Hematopoietic multipotent progenitor cell treated with erythropoietin and hydrocortisone succinate and interleukin-3 and kit ligand, for 17 days (in vitro differentiated cells): ENCODE measurements around the gene KLHL30.

Experiments used
- DNase-seq: peaks from one replicate; pipeline ENCODE4 v3.0.0-alpha.2; 2015; ENCODE audit warnings: low spot score

The KLHL30 gene

DNA sequence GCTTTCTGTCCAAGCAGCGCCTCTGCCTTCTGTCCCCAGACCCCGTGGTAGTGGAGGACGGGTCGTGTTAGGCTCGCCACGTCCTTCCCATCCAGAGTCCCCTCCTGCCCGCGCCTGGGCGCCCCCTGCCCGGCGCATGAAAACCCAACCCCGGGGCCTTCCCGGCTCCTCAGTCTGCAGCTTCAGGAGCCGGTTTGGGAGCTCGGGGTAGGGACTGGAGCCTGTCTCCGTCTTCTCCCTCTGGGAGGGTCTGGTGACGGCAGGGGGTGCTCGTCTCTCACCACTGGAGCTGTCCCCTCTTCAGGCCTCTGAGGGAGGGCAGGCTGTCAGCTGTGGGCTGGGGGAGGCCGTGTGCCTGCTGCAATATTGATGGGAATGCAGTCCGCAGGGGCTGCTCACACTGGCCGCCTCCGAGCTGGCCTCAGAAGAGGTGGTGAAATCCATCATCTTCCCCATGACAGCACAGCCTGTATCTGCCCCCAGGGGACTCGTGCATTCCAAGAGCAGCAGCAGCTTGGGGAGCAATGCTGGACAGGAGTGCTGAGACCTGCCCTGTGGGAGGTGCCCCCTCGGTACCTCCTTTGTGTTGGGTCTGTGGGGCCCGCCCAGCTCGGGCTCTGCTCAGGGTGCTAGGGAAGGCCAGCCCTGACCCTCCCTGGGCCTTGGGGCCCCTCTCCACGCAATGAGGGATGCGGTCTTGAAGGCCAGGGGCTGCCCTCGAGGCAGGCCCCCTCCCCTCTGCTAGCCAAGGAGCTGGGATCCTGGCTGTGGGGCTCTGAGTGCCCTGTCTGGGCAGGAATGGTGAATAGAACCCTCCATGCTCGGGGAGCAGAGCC is 17.8 kb upstream of the KLHL30 start:
- no peak for DNase-seq

DNA sequence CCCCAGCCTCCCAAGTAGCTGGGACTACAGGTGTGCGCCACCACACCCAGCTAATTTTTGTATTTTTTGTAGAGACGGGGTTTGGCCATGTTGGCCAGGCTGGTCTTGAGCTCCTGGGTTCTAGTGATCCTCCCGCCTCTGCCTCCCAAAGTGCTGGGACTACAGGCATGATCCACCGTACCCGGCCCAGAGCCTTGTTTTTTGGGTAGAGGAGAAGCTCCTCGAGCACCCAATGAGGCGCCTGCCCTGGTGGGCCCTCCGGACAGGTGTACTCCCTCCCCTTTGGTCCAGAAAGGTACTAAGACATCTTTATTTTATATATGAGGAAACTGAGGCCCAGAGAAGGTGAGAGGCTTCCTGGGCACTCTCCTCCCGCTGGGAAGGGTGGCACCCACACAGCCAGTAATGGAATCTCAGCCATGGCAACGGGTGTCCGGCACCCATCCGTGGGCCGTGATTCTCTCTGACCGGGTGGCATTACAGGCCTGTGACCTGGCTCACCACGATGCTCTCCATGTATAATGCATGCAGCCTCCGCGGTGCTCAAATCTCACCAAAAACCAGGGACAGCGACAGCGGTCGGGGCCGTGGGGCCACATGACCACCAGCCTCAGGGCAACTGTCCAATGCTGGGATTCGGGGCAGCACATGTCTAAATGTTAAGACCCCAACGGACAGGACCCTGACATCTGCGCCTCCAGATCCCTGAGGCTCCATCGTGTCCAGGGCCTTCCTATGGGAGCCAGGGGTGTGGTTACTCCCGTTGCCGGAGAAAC is 16.8 kb upstream of the KLHL30 start:
- no peak for DNase-seq

DNA sequence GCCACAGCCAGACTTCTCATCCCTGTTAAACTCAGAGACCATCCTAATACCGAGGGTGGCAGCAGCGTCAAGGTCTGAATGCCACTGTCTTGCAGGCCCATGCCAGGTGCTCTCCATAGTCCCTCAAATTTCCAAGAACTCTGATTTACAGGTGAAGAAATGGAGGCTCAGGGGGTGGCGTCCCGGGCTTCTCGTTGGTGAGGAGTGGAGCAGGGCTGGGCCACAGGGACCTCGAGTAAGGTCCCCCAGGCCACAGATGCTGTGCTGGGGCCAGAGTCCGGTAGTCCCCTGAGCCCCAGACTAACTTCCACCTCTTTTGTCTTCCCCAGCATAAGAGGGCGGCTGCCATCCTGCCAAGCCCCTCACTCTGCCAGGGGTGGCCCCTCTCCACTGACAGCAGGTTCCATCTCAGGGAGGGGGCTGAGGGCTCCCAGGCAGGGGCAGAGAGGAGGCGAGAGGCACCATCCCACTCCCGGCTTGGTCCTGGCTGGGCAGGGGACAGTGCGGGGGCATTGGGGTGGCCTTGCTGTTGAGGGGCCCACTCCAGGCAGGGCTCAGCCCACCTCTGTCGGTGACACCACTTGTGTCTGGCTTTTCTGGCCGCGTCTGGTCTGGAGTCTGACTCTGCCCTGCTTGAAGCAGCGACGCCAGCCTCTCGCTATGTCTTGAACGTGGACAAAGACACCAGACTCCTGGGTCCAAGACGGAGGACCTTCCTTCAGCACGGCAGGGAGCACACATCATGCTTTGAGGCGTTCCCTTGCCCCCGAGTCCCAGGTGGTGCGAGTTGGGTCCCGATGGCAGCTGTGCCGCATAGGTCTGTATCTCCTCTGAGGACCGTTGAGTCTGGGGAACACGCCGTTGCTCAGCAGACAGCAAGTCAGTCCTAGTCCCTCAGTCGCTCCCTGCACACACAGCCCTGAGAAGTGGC is 15.9 kb upstream of the KLHL30 start:
- no peak for DNase-seq

DNA sequence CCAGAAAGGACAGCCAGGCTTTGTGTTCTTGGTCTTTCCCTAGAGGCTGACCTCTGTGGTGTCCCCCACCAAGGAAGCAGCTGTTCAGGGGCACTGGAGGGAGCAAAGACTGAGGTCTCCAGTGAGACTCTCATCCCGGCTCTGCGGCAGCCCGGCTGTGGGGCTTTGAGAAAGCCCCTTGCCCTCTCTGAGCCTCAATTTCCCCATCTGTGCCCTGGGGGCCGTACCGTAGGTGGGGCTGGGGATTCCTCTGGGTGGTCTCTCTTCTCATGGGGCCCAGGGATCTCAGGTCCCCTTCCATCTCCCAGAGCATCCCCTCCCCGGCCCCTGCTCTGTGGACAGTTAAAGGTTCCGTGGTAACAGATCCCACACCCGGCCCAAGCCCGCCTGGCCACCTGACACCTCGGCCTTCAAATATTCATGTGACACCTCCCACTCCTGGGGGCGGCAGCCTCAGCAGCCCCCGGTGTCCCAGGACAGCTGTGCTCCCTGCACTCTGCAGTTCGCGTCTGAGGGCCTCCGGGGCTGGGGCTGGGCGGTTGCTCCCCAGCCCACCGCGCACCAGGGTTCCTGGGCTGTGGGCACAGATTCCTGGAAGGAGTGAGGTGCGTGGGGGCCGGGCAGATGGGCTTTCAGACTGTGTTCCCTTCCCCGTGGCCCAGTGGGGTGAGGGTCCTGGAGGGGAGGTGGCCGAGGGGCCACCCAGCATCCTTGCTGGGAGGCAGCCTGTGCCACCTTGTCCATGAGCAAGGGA is 15.1 kb upstream of the KLHL30 start:
- DNase-seq: no peak

DNA sequence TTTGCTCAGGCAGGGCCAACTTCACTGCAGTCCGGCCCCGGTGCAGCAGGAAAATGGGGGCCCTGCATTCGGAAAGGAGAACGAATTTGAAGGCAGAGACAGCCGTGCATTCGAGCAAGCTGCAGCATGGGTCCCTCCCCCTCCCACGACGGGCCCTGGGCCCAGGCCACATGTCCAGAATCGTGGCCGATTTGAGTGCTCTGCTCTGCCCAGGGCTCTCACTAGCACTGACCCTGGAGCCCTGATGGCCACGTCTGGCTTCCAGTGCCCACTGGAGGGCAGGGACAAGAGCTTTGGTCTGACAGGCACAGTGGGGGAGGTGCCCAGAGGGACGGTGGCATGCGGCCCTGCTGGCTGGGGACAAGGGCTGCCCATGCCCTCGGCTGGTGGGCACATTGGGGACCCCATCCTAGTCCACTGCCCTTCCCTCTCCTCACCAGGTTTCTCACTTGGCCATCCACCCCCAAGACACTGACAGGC is 14.4 kb upstream of the KLHL30 start:
- DNase-seq: no peak

DNA sequence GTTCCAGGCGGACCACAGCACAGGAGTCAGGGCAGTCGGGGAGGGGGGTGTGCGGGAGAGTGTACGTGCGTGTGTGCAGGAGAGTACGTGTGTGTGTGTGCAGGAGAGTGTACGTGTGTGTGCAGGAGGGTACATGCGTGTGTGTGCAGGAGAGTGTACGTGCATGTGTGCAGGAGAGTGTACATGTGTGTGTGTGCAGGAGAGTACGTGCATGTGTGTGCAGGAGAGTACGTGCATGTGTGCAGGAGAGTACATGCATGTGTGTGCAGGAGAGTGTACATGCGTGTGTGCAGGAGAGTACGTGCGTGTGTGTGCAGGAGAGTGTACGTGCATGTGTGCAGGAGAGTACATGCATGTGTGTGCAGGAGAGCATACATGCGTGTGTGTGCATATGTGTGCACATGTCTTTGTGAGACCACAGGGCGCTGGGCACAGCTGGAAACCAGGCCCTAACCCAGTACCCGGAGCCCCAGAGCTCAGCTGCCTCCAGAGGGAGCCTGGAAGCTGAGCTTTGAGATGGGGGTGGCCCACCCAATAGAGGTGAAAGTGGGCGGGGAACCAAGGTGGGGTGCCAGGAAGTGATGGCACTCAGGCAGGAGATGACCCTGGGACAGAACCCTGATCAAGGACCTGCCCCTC is 13.9 kb upstream of the KLHL30 start:
- DNase-seq: no peak

DNA sequence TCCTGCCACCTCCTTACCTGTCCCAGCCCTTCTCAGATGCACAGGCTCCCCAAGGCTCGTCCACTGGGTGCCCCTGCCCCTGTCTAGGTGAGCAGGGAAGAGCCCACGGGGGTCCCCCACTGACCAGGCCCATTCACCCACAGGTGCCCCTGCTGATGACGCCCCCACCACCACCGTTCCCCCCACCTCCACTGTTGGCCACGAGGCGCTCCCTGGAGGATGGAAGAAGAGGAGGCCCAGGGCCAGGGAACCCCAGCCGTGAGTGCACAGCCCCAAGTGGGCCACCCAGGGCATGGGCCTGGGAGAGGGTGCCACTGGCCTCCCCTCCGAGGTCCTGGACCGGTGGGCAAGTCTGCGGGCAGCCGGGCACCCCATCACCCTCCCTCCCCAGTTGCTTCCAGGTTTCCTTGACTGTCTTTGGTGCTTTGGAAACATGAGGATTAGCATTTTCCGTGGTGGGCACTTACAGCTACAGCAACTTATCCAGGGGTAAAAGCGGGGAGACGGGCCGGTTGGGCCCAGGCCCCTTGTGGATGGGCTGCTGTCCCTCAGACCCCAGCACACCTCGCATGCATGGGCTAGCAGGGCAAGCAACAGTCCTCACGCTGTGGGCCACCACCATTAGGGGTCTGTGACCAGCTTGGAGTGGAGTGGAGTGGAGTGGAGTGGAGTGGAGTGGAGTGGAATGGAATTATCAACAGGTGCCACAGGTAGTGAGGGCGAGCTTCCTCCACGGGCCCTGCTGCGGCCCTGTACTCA is 13.2 kb upstream of the KLHL30 start:
- no peak for DNase-seq

DNA sequence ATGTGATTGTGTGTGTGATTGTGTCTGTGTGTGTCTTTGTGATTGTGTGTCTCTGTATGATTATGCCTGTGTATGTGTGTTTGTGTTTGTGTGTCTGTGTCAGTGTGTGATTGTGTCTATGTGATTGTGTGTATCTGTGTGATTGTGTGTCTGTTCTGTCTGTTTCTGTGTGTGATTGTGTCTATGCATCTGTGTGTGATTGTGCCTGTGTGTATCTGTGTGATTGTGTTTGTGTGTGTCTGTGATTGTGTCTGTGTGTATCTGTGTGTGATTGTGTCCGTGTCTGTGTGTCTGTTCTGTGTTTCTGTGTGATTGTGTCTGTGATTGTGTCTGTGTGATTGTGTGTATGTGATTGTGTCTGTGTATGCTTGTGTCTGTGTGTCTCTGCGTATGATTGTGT is 12.1 kb upstream of the KLHL30 start:
- DNase-seq: no peak

DNA sequence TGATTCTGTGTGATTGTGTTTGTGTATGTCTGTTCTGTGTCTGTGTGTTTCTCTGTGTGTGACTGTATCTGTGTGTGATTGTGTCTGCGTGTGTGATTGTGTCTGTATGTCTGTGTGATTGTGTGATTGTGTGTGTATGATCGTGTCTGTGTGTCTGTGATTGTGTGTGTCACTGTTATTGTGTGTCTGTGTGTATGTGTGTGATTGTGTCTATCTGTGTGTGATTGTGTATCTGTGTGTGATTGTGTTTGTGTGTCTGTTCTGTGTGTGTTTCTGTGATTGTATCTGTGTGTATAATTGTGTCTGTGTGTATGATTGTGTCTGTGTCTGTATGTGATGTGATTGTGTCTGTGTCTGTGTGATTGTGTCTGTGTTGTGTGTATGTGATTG is 11.7 kb upstream of the KLHL30 start:
- DNase-seq: no peak

DNA sequence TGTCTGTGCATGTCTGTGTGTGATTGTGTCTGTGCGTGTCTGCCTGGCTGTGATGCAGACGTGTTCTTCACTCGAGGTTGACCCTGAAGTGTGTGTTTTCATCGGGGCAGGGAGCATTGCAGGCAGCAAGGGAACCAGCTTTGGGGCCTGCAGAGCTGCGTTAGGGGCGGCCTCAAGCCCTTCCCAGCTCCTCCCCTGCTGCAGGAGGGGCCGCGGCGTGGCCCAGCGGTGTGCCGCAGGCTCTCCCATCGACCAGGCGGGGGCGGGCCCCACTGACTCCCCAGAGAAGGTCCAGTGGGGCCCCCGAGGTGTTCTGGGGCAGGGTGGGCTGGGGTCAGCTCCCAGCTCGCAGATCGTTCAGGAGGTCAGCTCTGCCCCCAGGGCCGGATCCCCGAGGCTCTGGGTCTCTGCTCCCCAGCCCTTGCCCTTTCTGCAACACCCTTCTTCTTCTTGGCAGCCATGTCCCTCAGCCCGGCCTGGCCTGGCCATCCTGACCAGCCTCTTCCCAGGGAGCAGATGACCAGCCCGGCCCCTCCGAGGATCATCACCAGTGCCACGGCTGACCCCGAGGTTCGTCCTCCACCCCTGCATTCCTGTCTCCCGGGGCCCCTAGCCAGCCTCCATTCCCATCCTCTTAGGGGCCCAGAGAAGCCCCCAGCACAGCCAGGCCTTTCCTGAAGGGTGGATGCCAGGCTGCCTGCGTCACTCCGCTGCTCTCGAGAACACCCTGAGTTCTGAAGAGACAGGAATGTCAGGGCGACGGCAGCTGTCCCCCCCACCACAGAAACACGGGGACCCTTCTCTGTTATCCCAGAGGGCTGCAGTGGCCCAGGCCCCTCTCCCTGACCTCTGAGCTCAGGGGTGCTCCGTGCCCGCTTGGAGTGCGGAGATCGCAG is 11.1 kb upstream of the KLHL30 start:
- no peak for DNase-seq

DNA sequence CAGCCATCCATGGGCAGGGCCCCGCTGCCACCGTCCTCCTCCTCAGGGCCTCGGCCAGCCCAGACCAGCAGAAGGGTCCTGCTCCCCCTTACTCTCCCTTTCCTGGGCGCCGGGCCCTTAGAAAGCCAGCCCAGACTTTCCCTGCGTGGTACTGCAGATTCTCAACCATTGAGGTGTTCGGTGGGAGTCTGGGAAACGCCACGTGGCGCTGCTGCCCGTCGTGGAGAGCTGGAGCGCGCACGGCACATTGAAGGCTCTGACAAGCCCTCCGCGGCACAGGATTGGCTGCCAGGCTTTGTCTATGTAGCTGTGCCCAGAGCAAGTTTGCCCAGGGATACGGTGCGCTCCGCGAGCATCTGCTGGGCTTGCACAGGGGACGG is 10.4 kb upstream of the KLHL30 start:
- no peak for DNase-seq

DNA sequence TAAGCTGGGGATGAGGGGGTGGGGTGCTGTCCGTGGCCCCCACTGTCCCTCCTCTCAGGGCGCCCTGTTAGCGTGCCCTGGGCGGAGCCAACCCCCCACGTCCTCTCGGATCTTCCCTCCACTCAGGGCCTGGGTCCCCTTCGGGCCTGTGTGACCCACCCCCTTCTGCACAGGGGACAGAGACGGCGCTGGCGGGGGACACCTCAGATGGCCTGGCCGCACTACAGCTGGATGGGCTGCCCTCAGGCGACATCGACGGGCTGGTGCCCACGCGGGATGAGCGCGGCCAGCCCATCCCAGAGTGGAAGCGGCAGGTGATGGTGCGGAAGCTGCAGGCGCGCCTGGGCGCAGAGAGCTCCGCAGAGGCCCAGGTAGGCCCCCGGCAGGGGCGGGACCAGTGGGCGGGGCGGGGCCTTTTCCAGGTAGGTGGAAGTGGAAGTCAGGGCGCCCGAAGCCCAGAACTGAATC is 9.9 kb upstream of the KLHL30 start:
- DNase-seq: no peak

DNA sequence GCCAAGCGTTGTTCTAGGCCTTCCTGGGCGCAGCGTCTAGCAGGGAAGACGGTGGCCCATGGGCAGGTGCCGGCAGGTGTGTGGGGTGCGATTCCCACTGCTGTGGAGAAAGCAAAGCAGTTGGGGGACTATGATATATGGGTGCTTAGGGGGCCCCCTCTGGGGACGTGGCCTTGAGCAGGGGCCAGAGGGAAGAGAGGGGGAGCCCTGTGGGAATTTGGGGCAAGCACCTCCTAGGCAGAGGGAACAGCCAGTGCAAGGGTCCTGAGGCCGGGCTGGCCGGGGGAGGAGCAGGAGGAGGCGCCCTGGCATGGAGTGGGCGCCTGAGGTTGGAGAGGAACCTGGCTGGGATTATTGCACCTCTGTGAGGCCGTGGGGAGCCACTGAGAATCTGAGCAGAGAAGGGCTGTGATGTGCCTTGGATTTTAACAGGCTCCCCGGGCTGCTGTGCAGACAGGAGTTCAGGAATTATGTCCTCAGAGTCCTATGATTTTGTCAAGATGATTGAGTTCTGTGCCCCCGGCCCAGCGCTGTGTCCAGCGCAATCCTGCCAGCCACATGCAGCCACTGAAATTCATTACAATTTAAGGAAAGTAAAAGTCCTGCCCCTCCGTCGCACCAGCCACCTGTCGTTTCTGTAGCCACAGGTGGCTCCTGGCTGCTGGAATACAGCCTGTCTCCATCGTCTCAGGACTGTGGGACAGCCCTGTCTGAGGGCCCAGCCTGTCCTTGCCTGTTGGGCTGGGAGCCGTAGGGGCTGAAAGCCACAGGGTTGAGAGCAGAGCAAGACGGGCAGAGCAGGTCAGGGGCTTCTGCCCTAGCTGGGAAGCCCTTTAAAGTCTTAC is 9.1 kb upstream of the KLHL30 start:
- DNase-seq: no peak

DNA sequence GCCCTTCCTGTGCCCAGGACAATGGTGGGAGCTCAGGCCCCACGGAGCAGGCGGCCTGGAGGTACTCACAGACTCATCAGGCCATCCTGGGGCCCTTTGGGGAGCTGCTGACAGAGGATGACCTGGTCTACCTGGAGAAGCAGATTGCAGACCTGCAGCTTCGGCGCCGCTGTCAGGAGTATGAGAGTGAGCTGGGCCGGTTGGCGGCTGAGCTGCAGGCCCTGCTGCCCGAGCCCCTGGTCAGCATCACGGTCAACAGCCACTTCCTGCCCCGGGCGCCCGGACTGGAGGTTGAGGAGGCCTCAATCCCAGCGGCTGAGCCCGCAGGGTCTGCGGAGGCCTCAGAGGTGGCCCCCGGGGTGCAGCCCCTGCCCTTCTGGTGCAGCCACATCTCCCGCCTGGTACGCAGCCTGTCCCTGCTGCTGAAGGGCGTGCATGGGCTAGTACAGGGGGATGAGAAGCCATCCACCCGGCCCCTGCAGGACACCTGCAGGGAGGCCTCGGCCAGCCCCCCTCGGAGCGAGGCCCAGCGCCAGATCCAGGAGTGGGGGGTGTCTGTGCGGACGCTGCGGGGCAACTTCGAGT is 8.3 kb upstream of the KLHL30 start:
- no peak for DNase-seq

DNA sequence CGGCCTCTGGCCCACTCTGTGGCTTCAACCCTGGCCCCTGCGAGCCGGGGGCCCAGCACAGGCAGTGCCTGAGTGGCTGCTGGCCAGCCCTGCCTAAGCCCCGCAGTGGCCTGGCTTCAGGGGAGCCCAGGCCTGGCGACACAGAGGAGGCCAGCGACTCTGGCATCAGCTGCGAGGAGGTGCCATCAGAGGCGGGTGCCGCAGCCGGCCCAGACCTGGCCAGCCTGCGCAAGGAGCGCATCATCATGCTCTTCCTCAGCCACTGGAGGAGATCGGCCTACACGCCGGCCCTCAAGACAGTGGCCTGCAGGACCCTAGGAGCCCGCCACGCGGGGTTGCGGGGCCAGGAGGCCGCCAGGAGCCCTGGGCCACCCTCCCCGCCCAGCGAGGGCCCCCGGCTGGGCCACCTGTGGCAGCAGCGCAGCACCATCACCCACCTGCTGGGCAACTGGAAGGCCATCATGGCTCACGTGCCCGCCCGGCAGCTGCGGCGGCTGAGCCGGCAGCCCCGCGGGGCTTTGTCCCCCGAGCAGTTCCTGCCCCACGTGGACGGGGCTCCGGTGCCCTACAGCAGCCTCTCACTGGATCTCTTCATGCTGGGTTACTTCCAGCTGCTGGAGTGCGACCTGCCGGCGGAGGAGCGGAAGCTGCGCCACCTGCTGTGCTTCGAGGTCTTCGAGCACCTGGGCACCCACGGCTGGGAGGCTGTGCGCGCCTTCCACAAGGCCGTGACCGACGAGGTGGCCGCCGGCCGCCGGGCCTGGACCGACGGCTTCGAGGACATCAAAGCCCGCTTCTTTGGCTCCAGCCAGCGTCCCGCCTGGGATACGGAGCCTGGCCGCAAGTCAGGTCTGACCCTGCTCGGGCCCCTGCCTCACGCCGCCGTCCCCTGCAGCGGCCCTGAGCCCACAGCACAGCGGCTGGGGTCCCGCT is 7.5 kb upstream of the KLHL30 start:
- DNase-seq: no peak

DNA sequence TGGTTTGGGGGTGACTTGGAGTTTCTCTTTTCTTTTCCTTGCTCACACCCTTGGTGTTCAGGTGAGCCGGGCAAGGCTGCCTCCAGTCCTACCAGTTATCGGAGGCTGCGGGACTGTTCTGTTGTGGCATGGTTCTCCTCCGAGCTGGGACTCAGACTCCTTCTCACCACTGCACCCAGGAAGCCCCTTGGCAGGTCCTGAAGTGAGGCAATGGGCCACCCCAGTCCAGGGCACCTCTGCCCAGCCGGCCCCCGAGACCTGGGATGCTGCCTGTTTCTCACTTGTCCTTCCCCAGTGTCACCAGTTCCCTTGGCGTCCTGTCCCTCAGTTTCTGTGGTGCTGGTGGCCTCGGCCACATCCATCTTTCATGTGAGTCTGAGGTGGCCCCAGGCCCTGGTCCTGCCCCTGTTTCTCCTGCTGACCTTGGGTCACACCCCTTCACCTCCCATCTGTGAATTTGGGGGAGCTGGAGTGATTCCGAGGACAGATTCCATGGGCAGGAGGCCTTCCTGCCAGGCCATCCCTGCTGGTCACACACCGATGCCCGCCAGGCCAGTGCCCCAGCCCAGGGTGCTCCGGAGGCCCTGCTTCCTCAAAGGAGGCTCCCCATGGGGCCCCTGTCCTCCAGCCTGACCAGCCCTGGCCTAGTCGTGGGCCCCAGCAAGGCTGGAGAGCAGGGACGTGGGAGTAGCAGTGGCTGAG is 6.6 kb upstream of the KLHL30 start:
- DNase-seq: no peak
